ENCODE data around the gene ARL5A.

Gene ARL5A

DNA sequence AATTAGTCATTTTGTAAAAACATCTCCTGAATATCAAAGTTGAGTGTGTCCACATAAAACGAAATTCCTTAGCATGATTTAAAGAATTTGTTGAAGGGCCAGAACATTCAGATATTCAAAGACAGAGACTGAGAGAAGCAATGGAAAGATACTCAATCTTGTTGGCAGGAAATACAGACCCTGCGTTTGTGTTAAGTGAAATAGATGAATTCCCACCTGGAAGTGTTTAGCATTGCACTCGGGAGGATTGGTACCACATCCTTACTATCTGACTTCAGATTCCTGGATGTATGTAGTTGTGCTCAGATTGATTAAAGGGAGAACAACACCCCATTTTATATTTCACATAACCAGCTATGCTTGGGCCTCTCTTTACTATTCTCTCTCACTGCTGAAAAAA lies 9.7 kb upstream of the ARL5A start:
- no peaks in the 10 kb centered on the region for H3K4me1 ChIP-seq (ENCODE audit: insufficient read depth, low read length)
- no peak overlapping the region for H3K27ac ChIP-seq (ENCODE audit: low read depth, low read length)
- no peaks in the 10 kb centered on the region for H3K36me3 ChIP-seq (ENCODE audit: insufficient read depth, low read length)
- H3K9ac ChIP-seq (ENCODE audit: low read length): no peak overlapping the region
- no peaks in the 10 kb centered on the region for H3K27me3 ChIP-seq (ENCODE audit: control insufficient read depth in 1 of 2, insufficient read depth in 2 of 2, low read length in 2 of 2)
- no peak overlapping the region for H3K4me3 ChIP-seq (ENCODE audit: low read depth in 1 of 2, low read length in 2 of 2)
- H3K9me3 ChIP-seq (ENCODE audit: low read length): no peaks in the 10 kb centered on the region

DNA sequence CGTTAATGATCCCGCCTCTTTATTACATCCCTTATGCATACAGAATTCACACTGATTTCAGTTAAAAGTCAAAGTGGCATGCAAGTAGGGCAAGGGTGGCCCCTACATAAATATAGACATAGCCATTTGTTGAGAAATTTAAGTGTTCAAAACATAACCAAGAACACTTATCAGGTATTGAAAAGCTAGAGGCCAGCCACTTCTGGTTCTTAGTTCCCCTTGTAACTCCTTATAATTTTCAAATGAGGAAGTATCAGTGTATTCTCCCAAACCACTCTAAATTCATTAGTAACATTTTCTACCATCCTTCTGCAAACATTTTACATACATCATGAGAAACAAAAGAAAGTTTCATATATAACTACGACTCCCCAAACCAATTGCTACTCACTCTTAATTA lies 5.8 kb upstream of the ARL5A start:
- Histone ChIP-seq H3K36me3 (ENCODE audit: insufficient read depth, low read length) (no peaks in the 10 kb centered on the region), H3K9me3 (ENCODE audit: low read length) (no peaks in the 10 kb centered on the region), H3K27me3 (ENCODE audit: control insufficient read depth in 1 of 2, insufficient read depth in 2 of 2, low read length in 2 of 2) (no peaks in the 10 kb centered on the region), H3K4me3 (ENCODE audit: low read depth in 1 of 2, low read length in 2 of 2) (no peak overlapping the region), H3K9ac (ENCODE audit: low read length) (no peak overlapping the region), H3K4me1 (ENCODE audit: insufficient read depth, low read length) (peaks cover 1% of the 10 kb centered on the region), H3K27ac (ENCODE audit: low read depth, low read length) (no peak overlapping the region)

DNA sequence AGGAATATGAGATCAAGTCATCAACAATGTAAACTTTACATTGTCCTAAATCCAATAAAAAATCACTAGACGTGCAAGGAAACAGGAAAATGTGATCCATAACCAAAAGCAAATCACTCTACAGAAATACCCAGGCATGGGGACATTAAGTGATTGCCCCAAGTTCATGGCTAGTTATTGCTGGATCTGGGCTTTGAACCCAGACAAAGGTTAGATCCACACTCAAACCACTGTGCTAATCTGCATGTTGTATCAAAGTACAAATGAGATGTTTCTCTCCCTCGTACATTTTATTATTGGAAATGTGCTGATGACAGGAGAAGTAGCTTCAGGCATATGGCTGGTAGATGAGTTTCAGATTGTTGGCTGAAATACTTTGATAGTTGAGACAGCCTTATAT lies 2.7 kb upstream of the ARL5A start:
- no peaks in the 10 kb centered on the region for H3K36me3 ChIP-seq (ENCODE audit: insufficient read depth, low read length)
- peaks cover 18% of the 10 kb centered on the region for H3K4me1 ChIP-seq (ENCODE audit: insufficient read depth, low read length)
- H3K27me3 ChIP-seq (ENCODE audit: control insufficient read depth in 1 of 2, insufficient read depth in 2 of 2, low read length in 2 of 2): no peaks in the 10 kb centered on the region
- no peak overlapping the region for H3K4me3 ChIP-seq (ENCODE audit: low read depth in 1 of 2, low read length in 2 of 2)
- no peaks in the 10 kb centered on the region for H3K9me3 ChIP-seq (ENCODE audit: low read length)
- no peak overlapping the region for H3K27ac ChIP-seq (ENCODE audit: low read depth, low read length)
- H3K9ac ChIP-seq (ENCODE audit: low read length): no peak overlapping the region

DNA sequence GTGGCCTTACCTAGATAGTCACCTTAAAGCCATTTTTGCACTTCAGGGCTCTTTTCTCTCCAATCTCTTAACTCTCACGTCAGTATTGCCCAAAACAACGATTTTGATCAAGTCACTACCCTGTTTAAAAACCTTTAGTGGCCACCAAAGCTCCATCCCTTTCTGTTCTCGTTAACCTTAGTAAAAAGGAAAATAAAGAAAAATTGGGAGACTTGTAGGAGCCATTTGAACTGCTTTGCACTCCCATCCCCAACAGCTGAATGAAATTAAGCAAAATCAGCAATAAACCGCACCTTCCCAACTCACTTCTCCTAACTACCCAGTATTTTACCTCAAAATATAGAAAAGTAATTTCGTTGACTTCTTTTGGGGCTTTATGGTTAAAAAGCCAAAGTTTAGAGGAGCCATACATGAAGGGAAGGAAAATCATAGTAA lies 686 bp upstream of the ARL5A start:
- Histone ChIP-seq H3K4me1 (ENCODE audit: insufficient read depth, low read length) (peaks cover 22% of the 10 kb centered on the region), H3K27ac (ENCODE audit: low read depth, low read length) (peak overlapping the region; percentile 79), H3K9ac (ENCODE audit: low read length) (peak overlapping the region; percentile 54), H3K27me3 (ENCODE audit: control insufficient read depth in 1 of 2, insufficient read depth in 2 of 2, low read length in 2 of 2) (no peaks in the 10 kb centered on the region), H3K4me3 (ENCODE audit: low read depth in 1 of 2, low read length in 2 of 2) (peak overlapping the region; percentile 87 to 97), H3K9me3 (ENCODE audit: low read length) (no peaks in the 10 kb centered on the region), H3K36me3 (ENCODE audit: insufficient read depth, low read length) (no peaks in the 10 kb centered on the region)

DNA sequence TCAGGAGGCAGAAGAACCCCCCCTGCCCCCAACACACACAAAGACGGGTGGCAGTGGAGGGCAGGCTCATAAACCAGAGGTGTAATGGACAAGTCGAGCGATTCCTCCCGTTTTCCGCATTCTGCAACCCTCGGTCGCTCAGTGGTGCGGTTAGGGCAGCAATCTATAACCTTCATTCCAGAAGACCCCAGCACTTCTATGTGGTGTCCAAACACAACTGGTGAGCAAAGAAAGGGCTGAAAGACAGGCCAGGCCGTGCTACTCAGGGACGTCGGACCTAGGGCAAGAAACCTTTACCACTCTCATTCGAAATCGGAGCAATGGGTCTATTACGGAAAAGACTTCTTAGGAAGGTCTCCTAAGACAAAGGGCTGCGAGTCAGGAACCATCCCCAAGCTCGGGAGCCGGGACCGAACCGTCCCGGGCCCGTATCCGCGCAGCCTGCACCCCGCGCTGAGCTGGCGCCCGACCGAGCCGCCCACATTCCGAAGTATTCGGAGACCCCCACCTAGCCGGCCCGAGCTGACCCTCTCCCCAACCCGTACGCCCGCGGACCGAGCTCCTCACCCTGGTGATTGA lies 568 bp downstream of the ARL5A start:
- peak overlapping the region; percentile 87 to 97 for H3K4me3 ChIP-seq (ENCODE audit: low read depth in 1 of 2, low read length in 2 of 2)
- no peaks in the 10 kb centered on the region for H3K36me3 ChIP-seq (ENCODE audit: insufficient read depth, low read length)
- H3K27ac ChIP-seq (ENCODE audit: low read depth, low read length): peak overlapping the region; percentile 79
- no peaks in the 10 kb centered on the region for H3K9me3 ChIP-seq (ENCODE audit: low read length)
- peaks cover 29% of the 10 kb centered on the region for H3K4me1 ChIP-seq (ENCODE audit: insufficient read depth, low read length)
- no peaks in the 10 kb centered on the region for H3K27me3 ChIP-seq (ENCODE audit: control insufficient read depth in 1 of 2, insufficient read depth in 2 of 2, low read length in 2 of 2)
- peak overlapping the region; percentile 86 for H3K9ac ChIP-seq (ENCODE audit: low read length)

DNA sequence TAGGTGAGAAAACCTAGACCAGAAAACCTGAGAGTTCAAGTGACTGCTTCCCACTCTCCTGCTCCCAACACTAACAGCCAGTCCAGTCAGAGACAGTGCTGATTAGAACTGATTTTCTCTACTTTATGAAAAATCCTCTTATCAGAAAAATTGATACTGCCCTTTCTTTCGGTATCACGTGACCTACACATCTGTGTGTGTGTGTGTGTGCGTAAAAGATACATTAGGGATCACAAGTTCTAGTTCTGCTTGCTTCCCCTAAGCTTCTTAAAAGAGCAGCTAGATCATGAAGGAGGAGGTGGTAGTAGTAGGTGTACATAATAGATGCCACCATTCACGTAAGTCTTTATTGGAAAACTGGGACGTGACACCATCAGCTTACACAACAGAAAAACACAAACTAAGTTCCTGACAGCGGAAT lies 1.5 kb downstream of the ARL5A start:
- Histone ChIP-seq H3K9ac (ENCODE audit: low read length) (no peak overlapping the region), H3K36me3 (ENCODE audit: insufficient read depth, low read length) (no peaks in the 10 kb centered on the region), H3K4me1 (ENCODE audit: insufficient read depth, low read length) (peaks cover 29% of the 10 kb centered on the region), H3K27me3 (ENCODE audit: control insufficient read depth in 1 of 2, insufficient read depth in 2 of 2, low read length in 2 of 2) (no peaks in the 10 kb centered on the region), H3K27ac (ENCODE audit: low read depth, low read length) (no peak overlapping the region), H3K9me3 (ENCODE audit: low read length) (no peaks in the 10 kb centered on the region), H3K4me3 (ENCODE audit: low read depth in 1 of 2, low read length in 2 of 2) (peak overlapping the region in 1 of 2 donors; percentile 97)

DNA sequence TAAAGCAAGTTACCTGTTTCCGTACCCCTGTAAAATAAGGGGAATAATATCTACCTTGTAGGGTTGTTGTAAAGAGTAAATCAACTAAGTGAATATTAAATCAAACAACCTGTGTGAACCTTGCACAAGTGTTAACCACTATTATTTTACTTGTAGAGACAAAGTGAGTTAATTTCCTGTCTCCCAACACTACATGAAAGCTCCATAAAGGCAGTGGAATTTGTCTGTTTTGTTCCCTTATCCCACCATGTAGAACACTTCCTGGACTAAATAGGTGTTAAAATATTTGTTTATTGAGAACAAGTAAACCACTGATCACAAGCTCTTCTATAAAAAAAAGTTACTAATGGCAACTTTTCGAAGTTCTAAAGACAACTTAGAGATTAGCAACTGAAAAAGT lies 3.3 kb downstream of the ARL5A start:
- no peaks in the 10 kb centered on the region for H3K9me3 ChIP-seq (ENCODE audit: low read length)
- peaks cover 29% of the 10 kb centered on the region for H3K4me1 ChIP-seq (ENCODE audit: insufficient read depth, low read length)
- no peak overlapping the region for H3K9ac ChIP-seq (ENCODE audit: low read length)
- H3K4me3 ChIP-seq (ENCODE audit: low read depth in 1 of 2, low read length in 2 of 2): no peak overlapping the region
- H3K27ac ChIP-seq (ENCODE audit: low read depth, low read length): no peak overlapping the region
- H3K36me3 ChIP-seq (ENCODE audit: insufficient read depth, low read length): no peaks in the 10 kb centered on the region
- H3K27me3 ChIP-seq (ENCODE audit: control insufficient read depth in 1 of 2, insufficient read depth in 2 of 2, low read length in 2 of 2): no peaks in the 10 kb centered on the region

DNA sequence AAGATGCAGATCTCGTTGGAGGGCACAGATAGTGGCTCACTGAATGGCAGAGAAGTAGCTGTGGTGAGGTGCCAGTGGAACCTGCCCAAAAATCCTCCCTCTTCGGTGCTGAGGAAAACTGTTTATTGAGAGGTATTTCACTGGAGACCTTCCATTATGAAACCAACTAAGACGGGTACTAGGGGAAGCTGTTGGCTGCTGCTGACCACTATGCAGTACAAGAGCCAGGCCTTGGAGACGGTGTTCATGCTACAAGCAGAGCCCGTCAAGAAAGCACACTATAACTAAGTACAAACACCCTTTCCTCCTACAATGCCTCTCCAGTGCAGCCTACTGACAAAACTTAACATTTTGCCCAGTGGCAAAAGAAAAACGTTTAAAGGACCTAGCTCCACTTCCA lies 4.6 kb downstream of the ARL5A start:
- Histone ChIP-seq H3K4me3 (ENCODE audit: low read depth in 1 of 2, low read length in 2 of 2) (no peak overlapping the region), H3K4me1 (ENCODE audit: insufficient read depth, low read length) (peaks cover 25% of the 10 kb centered on the region), H3K27me3 (ENCODE audit: control insufficient read depth in 1 of 2, insufficient read depth in 2 of 2, low read length in 2 of 2) (no peaks in the 10 kb centered on the region), H3K36me3 (ENCODE audit: insufficient read depth, low read length) (no peaks in the 10 kb centered on the region), H3K9me3 (ENCODE audit: low read length) (no peaks in the 10 kb centered on the region), H3K27ac (ENCODE audit: low read depth, low read length) (no peak overlapping the region), H3K9ac (ENCODE audit: low read length) (no peak overlapping the region)

DNA sequence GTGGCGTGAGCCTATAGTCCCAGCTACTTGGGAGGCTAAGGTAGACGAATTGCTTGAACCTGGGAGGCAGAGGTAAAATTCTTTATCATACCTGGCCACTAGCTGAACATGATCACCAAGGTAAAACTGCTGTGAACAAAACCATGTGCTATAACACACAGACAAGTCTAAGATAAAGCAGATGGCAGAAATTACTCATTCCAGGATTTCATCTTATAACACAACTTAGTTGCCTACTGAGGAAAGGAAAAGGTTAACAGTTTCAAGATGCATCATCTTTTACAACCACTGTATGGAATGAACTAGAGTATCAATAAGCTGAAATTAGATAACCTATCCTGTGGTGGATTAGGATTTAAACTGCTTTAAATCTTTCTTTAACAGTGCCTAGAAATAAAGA lies 8.3 kb downstream of the ARL5A start:
- Histone ChIP-seq H3K27me3 (ENCODE audit: control insufficient read depth in 1 of 2, insufficient read depth in 2 of 2, low read length in 2 of 2) (no peaks in the 10 kb centered on the region), H3K4me1 (ENCODE audit: insufficient read depth, low read length) (peaks cover 9% of the 10 kb centered on the region), H3K27ac (ENCODE audit: low read depth, low read length) (no peak overlapping the region), H3K9ac (ENCODE audit: low read length) (no peak overlapping the region), H3K9me3 (ENCODE audit: low read length) (no peaks in the 10 kb centered on the region), H3K4me3 (ENCODE audit: low read depth in 1 of 2, low read length in 2 of 2) (no peak overlapping the region), H3K36me3 (ENCODE audit: insufficient read depth, low read length) (no peaks in the 10 kb centered on the region)

DNA sequence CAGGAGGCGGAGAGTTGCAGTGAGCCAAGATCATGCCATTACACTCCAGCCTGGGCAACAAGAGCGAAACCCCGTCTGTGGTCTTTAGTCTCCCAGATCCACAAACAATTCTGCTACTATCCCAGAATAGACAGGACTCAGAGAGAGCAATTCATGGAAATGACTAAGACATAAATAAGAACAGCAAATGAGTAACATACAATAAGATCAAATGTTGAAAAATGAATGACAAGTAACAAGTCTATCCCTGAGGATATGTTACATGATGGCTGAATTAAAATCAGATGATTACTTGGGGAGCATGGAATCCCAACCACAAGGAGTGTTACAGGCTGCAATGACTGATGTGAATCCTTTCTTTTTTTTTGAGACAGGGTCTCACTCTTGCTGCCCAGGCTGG lies 10.3 kb downstream of the ARL5A start:
- H3K27me3 ChIP-seq (ENCODE audit: control insufficient read depth in 1 of 2, insufficient read depth in 2 of 2, low read length in 2 of 2): no peaks in the 10 kb centered on the region
- H3K36me3 ChIP-seq (ENCODE audit: insufficient read depth, low read length): no peaks in the 10 kb centered on the region
- H3K9me3 ChIP-seq (ENCODE audit: low read length): no peaks in the 10 kb centered on the region
- H3K27ac ChIP-seq (ENCODE audit: low read depth, low read length): no peak overlapping the region
- no peaks in the 10 kb centered on the region for H3K4me1 ChIP-seq (ENCODE audit: insufficient read depth, low read length)
- no peak overlapping the region for H3K9ac ChIP-seq (ENCODE audit: low read length)
- no peak overlapping the region for H3K4me3 ChIP-seq (ENCODE audit: low read depth in 1 of 2, low read length in 2 of 2)

DNA sequence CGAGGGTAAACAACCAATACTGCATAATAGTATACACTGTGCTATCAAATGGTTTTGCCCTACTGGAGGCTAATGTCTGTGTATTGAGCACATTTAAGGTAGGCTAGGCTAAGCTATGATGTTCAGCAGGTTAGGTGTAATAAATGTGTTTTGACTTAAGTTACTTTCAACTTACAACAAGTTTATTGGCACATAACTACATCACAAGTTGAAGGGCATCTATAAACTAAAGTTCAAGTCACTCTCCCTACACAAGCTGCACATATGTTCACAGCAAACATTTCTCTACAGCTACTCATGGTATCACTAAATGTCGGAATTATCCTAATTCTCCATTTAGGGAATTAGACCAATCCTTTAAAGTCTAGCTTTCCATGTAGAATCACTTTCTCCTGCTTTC lies 11.4 kb downstream of the ARL5A start:
- Histone ChIP-seq H3K27ac (ENCODE audit: low read depth, low read length) (no peak overlapping the region), H3K9me3 (ENCODE audit: low read length) (no peaks in the 10 kb centered on the region), H3K4me3 (ENCODE audit: low read depth in 1 of 2, low read length in 2 of 2) (no peak overlapping the region), H3K4me1 (ENCODE audit: insufficient read depth, low read length) (no peaks in the 10 kb centered on the region), H3K27me3 (ENCODE audit: control insufficient read depth in 1 of 2, insufficient read depth in 2 of 2, low read length in 2 of 2) (no peaks in the 10 kb centered on the region), H3K36me3 (ENCODE audit: insufficient read depth, low read length) (no peaks in the 10 kb centered on the region), H3K9ac (ENCODE audit: low read length) (no peak overlapping the region)

DNA sequence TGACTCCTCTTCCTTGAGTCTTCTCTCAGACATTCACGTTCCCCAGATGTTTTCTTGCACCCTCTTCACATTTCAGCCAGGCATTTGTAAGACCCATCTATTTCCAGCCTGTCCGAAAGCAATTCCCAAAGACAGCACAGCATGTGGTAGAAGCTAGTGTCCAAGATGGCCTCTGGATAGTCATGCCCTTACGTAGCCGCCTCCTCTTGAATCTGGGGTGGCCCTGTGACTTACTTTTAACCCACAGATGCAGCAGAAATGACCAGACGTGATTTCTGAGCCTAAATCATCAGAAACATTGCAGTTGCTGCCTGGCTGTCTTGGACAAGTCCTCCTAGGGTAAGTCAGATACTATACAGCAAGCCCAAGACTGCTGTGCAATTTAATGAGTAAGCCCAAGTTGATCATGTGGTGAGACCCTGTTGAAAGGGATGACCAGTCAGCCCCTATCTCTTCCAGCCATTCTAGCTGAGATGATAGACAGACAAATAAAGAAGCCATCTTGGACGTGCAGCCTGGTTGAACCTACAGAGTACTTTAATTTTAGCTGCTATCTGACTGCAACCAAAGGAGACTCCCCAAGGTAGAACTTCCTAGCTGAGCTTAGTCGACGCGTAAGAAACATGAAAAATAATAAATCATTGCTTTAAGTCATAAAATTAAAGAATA lies 12.3 kb downstream of the ARL5A start:
- Histone ChIP-seq H3K4me1 (ENCODE audit: insufficient read depth, low read length) (no peaks in the 10 kb centered on the region), H3K9ac (ENCODE audit: low read length) (no peak overlapping the region), H3K27me3 (ENCODE audit: control insufficient read depth in 1 of 2, insufficient read depth in 2 of 2, low read length in 2 of 2) (no peaks in the 10 kb centered on the region), H3K9me3 (ENCODE audit: low read length) (no peaks in the 10 kb centered on the region), H3K27ac (ENCODE audit: low read depth, low read length) (no peak overlapping the region), H3K36me3 (ENCODE audit: insufficient read depth, low read length) (no peaks in the 10 kb centered on the region), H3K4me3 (ENCODE audit: low read depth in 1 of 2, low read length in 2 of 2) (no peak overlapping the region)
